Fibroblast of lung (primary cell): ENCODE data around the gene IGFBP6. TPM values are rescaled to one million over a fixed set of nuclear protein-coding genes. Genes with fewer than 3 reads are reported as not detected.

Source experiments
- DNase-seq, 2 donors: peaks; one replicate each; pipeline versions ENCODE4 v3.0.0 to v3.0.0-alpha.2; 2010; ENCODE audit warnings: low read depth in 2 of 2
- H2AFZ ChIP-seq: 2 replicates; pipeline ENCODE4 v1.5.1; 2012; ENCODE audit warnings: low read length, control low read depth, inconsistent platforms
- H3K27ac ChIP-seq: 2 replicates; pipeline ENCODE4 v1.5.1; 2011; ENCODE audit warnings: low read length, control low read depth; ENCODE audit not compliant: insufficient read depth
- H3K27me3 ChIP-seq: 2 replicates; pipeline ENCODE4 v1.5.1; 2011; ENCODE audit warnings: mild to moderate bottlenecking, low read length; ENCODE audit not compliant: control insufficient read depth, insufficient read depth
- H3K36me3 ChIP-seq: 2 replicates; pipeline ENCODE4 v1.5.1; 2011; ENCODE audit warnings: low read length; ENCODE audit not compliant: control insufficient read depth, insufficient read depth
- H3K4me1 ChIP-seq: 2 replicates; pipeline ENCODE4 v1.5.1; 2011; ENCODE audit warnings: low read length; ENCODE audit not compliant: control insufficient read depth, insufficient read depth; ENCODE audit errors: extremely low read depth
- H3K4me2 ChIP-seq: 2 replicates; pipeline ENCODE4 v1.5.1; 2011; ENCODE audit warnings: low read length, control low read depth; ENCODE audit not compliant: insufficient read depth; ENCODE audit errors: extremely low read depth
- H3K4me3 ChIP-seq, 4 experiments: fragments of 200-600 bp in 1 of 4; sonication (generic) in 1 of 4; replicated peaks in 1 of 4; 2 replicates each; pipeline ENCODE4 v1.5.1; 2011 to 2016; ENCODE audit warnings: low read length in 4 of 4, low read depth in 3 of 4, mild to moderate bottlenecking in 3 of 4, control low read depth in 2 of 4, inconsistent platforms in 1 of 4, mixed read lengths in 1 of 4; ENCODE audit not compliant: insufficient read depth in 1 of 4; ENCODE audit errors: control extremely low read depth in 1 of 4
- H3K79me2 ChIP-seq: 2 replicates; pipeline ENCODE4 v1.5.1; 2012; ENCODE audit warnings: mild to moderate bottlenecking, low read length, inconsistent platforms; ENCODE audit not compliant: control insufficient read depth, insufficient read depth
- H3K9ac ChIP-seq: 2 replicates; pipeline ENCODE4 v1.5.1; 2011; ENCODE audit warnings: mild to moderate bottlenecking, low read length, control low read depth; ENCODE audit not compliant: insufficient read depth
- H3K9me3 ChIP-seq: 2 replicates; pipeline ENCODE4 v1.5.1; 2012; ENCODE audit warnings: low read depth, low read length; ENCODE audit not compliant: control insufficient read depth, insufficient read depth
- H4K20me1 ChIP-seq: 2 replicates; pipeline ENCODE4 v1.5.1; 2011; ENCODE audit warnings: low read length; ENCODE audit not compliant: control insufficient read depth, insufficient read depth; ENCODE audit errors: extremely low read depth
- CTCF ChIP-seq, 2 donors: IDR thresholded peaks in 1 of 2; conservative IDR thresholded peaks in 1 of 2; 1 replicate in 1 of 2; 2 replicates in 1 of 2; pipeline ENCODE4 v1.5.1; 2011 to 2012; ENCODE audit warnings: low read length in 2 of 2, control low read depth in 1 of 2, inconsistent platforms in 1 of 2, low read depth in 1 of 2, mild to moderate bottlenecking in 1 of 2
- EZH2 ChIP-seq: IDR thresholded peaks from 2 replicates; pipeline ENCODE4 v1.5.1; 2012; ENCODE audit warnings: low read length, control low read depth, mild to moderate bottlenecking; ENCODE audit errors: missing control alignments
- polyA plus RNA-seq, 2 donors: library from polyadenylated mRNA; depleted of rRNA in 1 of 2; stranded (reverse) in 1 of 2; unstranded in 1 of 2; fragments of >200 nt; gene quantifications; 2 replicates each; pipeline ENCODE4 v1.2.1, GENCODE V29; 2011 to 2012; ENCODE audit warnings: missing spikeins in 1 of 2
- total RNA-seq: library from RNA; depleted of rRNA; stranded (reverse); fragments of >200 nt; gene quantifications from 2 replicates; pipeline ENCODE4 v1.2.1, GENCODE V29; 2014

IGFBP6 gene
- total and polyA plus RNA-seq, 2 donors (not counting 1 experiment from before 2014, with no cell fraction given): 229 to 592 TPM

- no peaks in the 10 kb centered on the region for H4K20me1 ChIP-seq
- no peak overlapping the region for H3K27ac ChIP-seq
Measured at GRCh38 chr12:53060064-53060720, 37.3 kb upstream of the IGFBP6 start.

GRCh38 chr12:53060721-53061276, 36.7 kb upstream of the IGFBP6 start:
- Histone ChIP-seq H3K4me2 (no peak overlapping the region), H3K4me3 (no peak overlapping the region), H3K79me2 (no peaks in the 10 kb centered on the region), H3K9ac (no peak overlapping the region), H3K9me3 (no peaks in the 10 kb centered on the region), H3K27me3 (no peaks in the 10 kb centered on the region), H3K27ac (no peak overlapping the region), H2AFZ (no peak overlapping the region), H4K20me1 (no peaks in the 10 kb centered on the region), H3K4me1 (peaks cover 45% of the 10 kb centered on the region), H3K36me3 (peaks cover 52% of the 10 kb centered on the region)
- no peak for DNase-seq
- TF ChIP-seq EZH2: no peak
- TF ChIP-seq CTCF (conservative IDR thresholded peaks at IDR 0.05 in 1 of 2, IDR thresholded peaks at IDR 0.05 in 1 of 2; ENCODE audit: low read depth in 1 of 2, low read length in 2 of 2): no peak

More at GRCh38 chr12:53060064-53060720, 37.3 kb upstream of the IGFBP6 start:
- TF ChIP-seq CTCF (conservative IDR thresholded peaks at IDR 0.05 in 1 of 2, IDR thresholded peaks at IDR 0.05 in 1 of 2; ENCODE audit: low read depth in 1 of 2, low read length in 2 of 2) (no peak), EZH2 (no peak)
- Histone ChIP-seq H3K36me3 (peaks cover 57% of the 10 kb centered on the region), H3K9ac (no peak overlapping the region), H3K4me2 (no peak overlapping the region), H3K4me1 (peaks cover 41% of the 10 kb centered on the region), H3K79me2 (no peaks in the 10 kb centered on the region), H3K4me3 (no peak overlapping the region), H3K9me3 (no peaks in the 10 kb centered on the region), H2AFZ (no peak overlapping the region), H3K27me3 (no peaks in the 10 kb centered on the region)
- no peak for DNase-seq

GRCh38 chr12:53061404-53062010, 36.0 kb upstream of the IGFBP6 start:
- no peak for DNase-seq
- H3K79me2 ChIP-seq: no peaks in the 10 kb centered on the region
- peaks cover 51% of the 10 kb centered on the region for H3K4me1 ChIP-seq
- no peak overlapping the region for H2AFZ ChIP-seq
- H3K27ac ChIP-seq: no peak overlapping the region
- H3K9ac ChIP-seq: no peak overlapping the region
- no peaks in the 10 kb centered on the region for H4K20me1 ChIP-seq
- TF ChIP-seq CTCF (conservative IDR thresholded peaks at IDR 0.05 in 1 of 2, IDR thresholded peaks at IDR 0.05 in 1 of 2; ENCODE audit: low read depth in 1 of 2, low read length in 2 of 2): no peak
- no peak for TF ChIP-seq EZH2
- no peak overlapping the region for H3K4me3 ChIP-seq
- no peaks in the 10 kb centered on the region for H3K9me3 ChIP-seq
- no peak overlapping the region for H3K4me2 ChIP-seq
- no peaks in the 10 kb centered on the region for H3K27me3 ChIP-seq
- H3K36me3 ChIP-seq: peaks cover 52% of the 10 kb centered on the region
